K562 (cell line): ENCODE data around the gene CTSF. TPM values are rescaled to one million over a fixed set of nuclear protein-coding genes. Genes with fewer than 3 reads are reported as not detected.

Experiments
- ATAC-seq: fragments of 200-7000 bp; cut with Tn5 transposase; 3 replicates; pipeline ENCODE4 v1.9.1; 2020; ENCODE audit warnings: moderate library complexity
- BruUV-seq: library from RNA; stranded (reverse); fragments of 400-500 nt; replicated peaks from 2 replicates; lab custom pipeline; 2021; lab: Mats Ljungman, UMichigan
- CTCF ChIA-PET: fragments of 300-600 bp; formaldehyde crosslinking; extraction: SDS; loops from one replicate; lab custom pipeline; 2021; ENCODE audit warnings: low intra/inter-chr PET ratio; lab: Yijun Ruan, JAX
- POLR2A ChIA-PET: fragments of 300-600, 350-650 bp; sonication (Branson Sonifier 250); formaldehyde crosslinking; extraction: SDS; loops from one replicate; lab custom pipeline; 2021; ENCODE audit warnings: antibody characterized with exemption, inconsistent platforms; lab: Yijun Ruan, JAX
- DNase-seq, 4 experiments: peaks; one replicate each; pipeline versions ENCODE4 v3.0.0 to v3.0.0-alpha.2; 2011 to 2018; ENCODE audit warnings: low spot score in 3 of 4, mixed read lengths in 3 of 4; ENCODE audit errors: extremely low read depth in 1 of 4
- FAIRE-seq: peaks from 2 replicates; lab custom pipeline; 2011; peaks lifted over from hg19 to GRCh38; lab: Jason Lieb, UNC
- H2AFZ ChIP-seq: 2 replicates; pipeline ENCODE4 v1.6.0; 2011; ENCODE audit warnings: low read depth, low read length, control low read depth, inconsistent platforms
- H3K27ac ChIP-seq: fragments of 200-600 bp; 3 replicates; pipeline ENCODE4 v1.8.0; 2011; ENCODE audit warnings: low read depth, mild to moderate bottlenecking, control low read depth, inconsistent platforms, low read length, moderate library complexity, mixed read lengths; ENCODE audit errors: extremely low read depth
- H3K27me3 ChIP-seq, 2 experiments: fragments of 300-600 bp in 1 of 2; 2 replicates in 1 of 2; 3 replicates in 1 of 2; pipeline versions ENCODE4 v1.6.0 to v1.8.0; 2011; ENCODE audit warnings: inconsistent platforms in 2 of 2, low read length in 2 of 2, mild to moderate bottlenecking in 1 of 2, mixed read lengths in 1 of 2, moderate library complexity in 1 of 2; ENCODE audit not compliant: control insufficient read depth in 2 of 2, insufficient read depth in 2 of 2
- H3K36me3 ChIP-seq: fragments of 300-600 bp; 3 replicates; pipeline ENCODE4 v1.8.0; 2011; ENCODE audit warnings: mild to moderate bottlenecking, low read length, inconsistent platforms; ENCODE audit not compliant: control insufficient read depth, insufficient read depth
- H3K4me1 ChIP-seq, 2 experiments: fragments of 200-600 bp in 1 of 2; replicated peaks in 1 of 2; 2 replicates in 1 of 2; 3 replicates in 1 of 2; pipeline versions ENCODE4 v1.5.1 to v1.8.0; 2011; ENCODE audit warnings: inconsistent platforms in 2 of 2, low read length in 2 of 2, mild to moderate bottlenecking in 1 of 2, mixed read lengths in 1 of 2, moderate library complexity in 1 of 2; ENCODE audit not compliant: control insufficient read depth in 2 of 2, insufficient read depth in 2 of 2
- H3K4me2 ChIP-seq: 2 replicates; pipeline ENCODE4 v1.6.1; 2011; ENCODE audit warnings: low read length, control low read depth, inconsistent platforms, mixed read lengths; ENCODE audit not compliant: insufficient read depth
- H3K4me3 ChIP-seq: fragments of 200-600 bp; sonication (generic), shearing (Covaris generic); 2 replicates; pipeline ENCODE4 v1.5.1; 2016; ENCODE audit warnings: control low read depth, inconsistent platforms
- H3K79me2 ChIP-seq: fragments of 200-600 bp; 3 replicates; pipeline ENCODE4 v1.8.0; 2011; ENCODE audit warnings: low read length, inconsistent platforms; ENCODE audit not compliant: control insufficient read depth, insufficient read depth
- H3K9ac ChIP-seq, 2 experiments: 2 replicates each; pipeline versions ENCODE4 v1.6.0 to v1.6.1; 2011; ENCODE audit warnings: low read depth in 2 of 2, low read length in 2 of 2, control low read depth in 1 of 2, inconsistent platforms in 1 of 2, mild to moderate bottlenecking in 1 of 2, mixed read lengths in 1 of 2; ENCODE audit not compliant: insufficient read depth in 1 of 2
- H3K9me1 ChIP-seq: one replicate; pipeline ENCODE4 v1.6.0; 2011; ENCODE audit warnings: inconsistent platforms, mild to moderate bottlenecking, low read length, moderate library complexity; ENCODE audit not compliant: control insufficient read depth, insufficient read depth
- H3K9me3 ChIP-seq: replicated peaks from 2 replicates; pipeline ENCODE4 v1.5.1; 2011; ENCODE audit warnings: low read depth, low read length, inconsistent platforms; ENCODE audit not compliant: control insufficient read depth, insufficient read depth
- H4K20me1 ChIP-seq: replicated peaks from 2 replicates; pipeline ENCODE4 v1.6.1; 2011; ENCODE audit warnings: low read length, inconsistent platforms, mixed read lengths; ENCODE audit not compliant: control insufficient read depth, insufficient read depth
- BMI1 ChIP-seq: fragments of 150-350 bp; IDR thresholded peaks from 2 replicates; pipeline ENCODE4 v1.6.1; 2014; ENCODE audit warnings: low read length
- GATAD2A ChIP-seq: fragments of 450-650 bp; IDR thresholded peaks from 2 replicates; pipeline ENCODE4 v1.6.1; 2017
- GATAD2B ChIP-seq: fragments of 450-650 bp; IDR thresholded peaks from 2 replicates; pipeline ENCODE4 v1.6.1; 2017; ENCODE audit warnings: mild to moderate bottlenecking, borderline replicate concordance
- MCM3 ChIP-seq: fragments of 450-650 bp; IDR thresholded peaks from 2 replicates; pipeline ENCODE4 v1.6.1; 2016
- MCM5 ChIP-seq: fragments of 450-650 bp; IDR thresholded peaks from 2 replicates; pipeline ENCODE4 v1.6.1; 2016; ENCODE audit warnings: low read depth
- NCOA6 ChIP-seq: fragments of 450-650 bp; IDR thresholded peaks from 2 replicates; pipeline ENCODE4 v1.6.1; 2017; ENCODE audit warnings: mild to moderate bottlenecking
- NEUROD1 ChIP-seq: fragments of 150-350 bp; IDR thresholded peaks from 2 replicates; pipeline ENCODE4 v1.6.1; 2014; ENCODE audit warnings: borderline replicate concordance, low read length, low read depth; ENCODE audit not compliant: partially characterized antibody
- NUFIP1 ChIP-seq: fragments of 450-650 bp; IDR thresholded peaks from 2 replicates; pipeline ENCODE4 v1.6.1; 2018; ENCODE audit not compliant: partially characterized antibody
- RBM17 ChIP-seq: fragments of 200-400 bp; formaldehyde crosslinking; IDR thresholded peaks from 2 replicates; pipeline ENCODE4 v1.6.1; 2017; ENCODE audit warnings: low read depth, mild to moderate bottlenecking, low read length, borderline replicate concordance
- RFX5 ChIP-seq: IDR thresholded peaks from 2 replicates; pipeline ENCODE4 v1.6.1; 2011; ENCODE audit warnings: low read depth, mild to moderate bottlenecking, improper control_type of control experiment, low read length
- RHOXF2B ChIP-seq: fragments of 250-450 bp; sonication (Bioruptor Pico); conservative IDR thresholded peaks from 2 replicates; pipeline ENCODE4 v1.5.1; 2021
- TAF15 ChIP-seq: fragments of 200-400 bp; formaldehyde crosslinking; IDR thresholded peaks from 2 replicates; pipeline ENCODE4 v1.6.1; 2017; ENCODE audit warnings: mild to moderate bottlenecking, low read depth, low read length, moderate library complexity
- TEAD2 ChIP-seq: fragments of 450-650 bp; IDR thresholded peaks from 2 replicates; pipeline ENCODE4 v1.6.1; 2016; ENCODE audit warnings: missing genetic modification characterization, control low read depth, missing compliant biosample characterization
- ZBTB7A ChIP-seq: IDR thresholded peaks from 2 replicates; pipeline ENCODE4 v1.6.1; 2011; ENCODE audit warnings: low read depth, mild to moderate bottlenecking, low read length, moderate library complexity, borderline replicate concordance; ENCODE audit not compliant: control insufficient read depth
- ZNF124 ChIP-seq: sonication (generic); formaldehyde crosslinking; IDR thresholded peaks from 2 replicates; pipeline ENCODE4 v1.8.1; 2022; ENCODE audit warnings: missing genetic modification reagents
- ZNF764 ChIP-seq: fragments of 250-450 bp; sonication (Bioruptor Pico); IDR thresholded peaks from 2 replicates; pipeline ENCODE4 v1.4.0; 2020; ENCODE audit warnings: low read depth, mild to moderate bottlenecking, moderate library complexity
- WGBS: fragments of 100-300 bp; shearing (Covaris generic); methylation state at CpG from one replicate; pipeline ENCODE4 v1.1.6; 2016; ENCODE audit warnings: low coverage, mixed read lengths; ENCODE audit not compliant: insufficient coverage; ENCODE audit errors: missing lambda C conversion rate; 5-methylcytosine and 5-hydroxymethylcytosine counted together
- in situ Hi-C: fragments of 300-500 bp; cut with MboI; formaldehyde crosslinking; loops from 4 replicates; pipeline ENCODE4 v1.15.0; 2018; ENCODE audit warnings: inconsistent platforms, mixed read lengths
- intact Hi-C: fragments of 100-400 bp; cut with micrococcal nuclease; formaldehyde crosslinking; loops from 2 replicates; pipeline ENCODE4 v1.14.2; 2022
- polyA plus RNA-seq, 8 experiments: library from polyadenylated mRNA; depleted of rRNA in 4 of 8; stranded (reverse) in 5 of 8; unstranded in 3 of 8; fragments of >200 nt; fragmentation: Nextera tagmentation in 2 of 8; fragmentation: Illumina TruSeq in 1 of 8; extraction: Ambion mirVana in 2 of 8; extraction: Trizol in 1 of 8; gene quantifications; 2 replicates each; pipeline versions ENCODE4 v1.2.1 to v1.2.3, GENCODE V29; 2011 to 2014; ENCODE audit warnings: inconsistent platforms in 1 of 8, missing spikeins in 1 of 8
- total RNA-seq, 7 experiments: library from RNA; depleted of rRNA in 6 of 7; stranded (reverse); fragments of >200 nt in 6 of 7; fragmentation: Illumina TruSeq in 2 of 7; extraction: Trizol in 2 of 7; gene quantifications; 2 replicates each; pipeline versions ENCODE4 v1.2.1 to v1.2.3, GENCODE V29; 2011 to 2021; ENCODE audit warnings: low replicate concordance in 1 of 7
- TF ChIP-seq, protein P1 (sequence below): IDR thresholded peaks from 2 replicates; pipeline ENCODE4 v1.6.1; 2011; ENCODE audit not compliant: insufficient read length; ENCODE audit errors: extremely low read depth

Gene CTSF
- total and polyA plus RNA-seq, 9 of the 15 experiments (the other 6 are each of a cell fraction or from before 2014, with no cell fraction given): 0.41 to 10.5 (median 3.8) TPM

DNA sequence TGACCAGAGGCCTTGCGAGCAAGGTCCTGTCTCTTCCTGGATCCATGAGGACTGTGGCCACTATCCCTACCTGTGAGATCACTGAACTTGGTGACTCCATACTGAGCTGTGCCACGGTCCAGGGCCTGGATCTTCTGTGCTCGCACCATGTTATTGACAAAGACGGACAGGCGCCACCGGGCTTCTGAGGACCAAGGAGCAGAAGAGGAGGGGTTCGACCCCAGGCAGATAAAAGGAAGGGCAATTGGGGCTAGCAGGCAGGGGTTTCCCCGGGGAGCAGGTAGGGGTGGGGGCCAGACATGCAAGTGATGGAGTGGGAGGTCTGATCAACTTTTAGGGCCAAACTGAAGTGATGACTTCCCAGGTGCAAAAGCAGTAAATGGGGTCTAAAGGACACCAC is 2.2 kb downstream of the CTSF start (continued):
- TF ChIP-seq RBM17: no peak
- no peak for TF ChIP-seq RHOXF2B (CRISPR knock-in tag)

DNA sequence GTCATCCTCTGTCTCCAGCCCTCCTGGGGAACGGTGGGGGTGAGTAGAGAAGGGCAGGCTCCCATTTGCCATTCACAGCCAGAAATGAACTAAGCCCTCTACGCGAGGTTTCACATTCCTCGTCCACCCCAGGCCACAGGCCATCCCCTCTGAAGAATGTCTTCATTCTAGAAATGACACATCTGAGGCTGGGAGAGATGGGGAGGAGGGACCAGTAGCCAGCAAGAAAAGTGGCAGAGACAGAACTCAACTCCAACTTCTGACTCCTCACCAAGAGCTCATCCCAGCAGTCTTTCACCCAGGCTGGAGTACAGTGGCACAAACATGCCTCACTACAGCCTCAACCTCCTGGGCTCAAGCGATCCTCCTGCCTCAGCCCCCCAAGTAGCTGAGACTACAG is 3.4 kb downstream of the CTSF start:
- Histone ChIP-seq H3K9me3 (no peaks in the 10 kb centered on the region), H2AFZ (no peak overlapping the region), H3K4me3 (no peak overlapping the region), H3K36me3 (no peaks in the 10 kb centered on the region), H4K20me1 (no peaks in the 10 kb centered on the region), H3K27ac (no peak overlapping the region), H3K79me2 (no peaks in the 10 kb centered on the region)
- in situ Hi-C loops: loop anchor here (5.0 kb wide), 1 partner anchor 272 kb away; no protein-coding TSS in a partner anchor
- POLR2A ChIA-PET: interaction anchor here (0.9 to 1.1 kb wide), 2 partner anchors 10 to 11 kb away, joined by 3 read pairs; no protein-coding TSS in a partner anchor
- DNase-seq: no peak
- CTCF ChIA-PET: no interaction called here
- BruUV-seq: no TSS peak
- no peak for ATAC-seq
- TF ChIP-seq BMI1: no peak
- TF ChIP-seq, all 486 proteins: peak for 0
- H3K27me3 ChIP-seq: peaks cover 0 to 10% of the 10 kb centered on the region in 2 experiments; a peak in 2 of 5 replicates
- H3K9ac ChIP-seq: no peak overlapping the region; a peak in 1 of 4 replicates
- intact Hi-C loops: no loop called here
- no peak for FAIRE-seq
- H3K9me1 ChIP-seq: no peaks in the 10 kb centered on the region
- WGBS: 23% methylated on average over 4 of the region's 5 CpGs
- peaks cover 11 to 31% of the 10 kb centered on the region in 2 experiments; a peak in 4 of 5 replicates for H3K4me1 ChIP-seq
- no peak overlapping the region for H3K4me2 ChIP-seq

DNA sequence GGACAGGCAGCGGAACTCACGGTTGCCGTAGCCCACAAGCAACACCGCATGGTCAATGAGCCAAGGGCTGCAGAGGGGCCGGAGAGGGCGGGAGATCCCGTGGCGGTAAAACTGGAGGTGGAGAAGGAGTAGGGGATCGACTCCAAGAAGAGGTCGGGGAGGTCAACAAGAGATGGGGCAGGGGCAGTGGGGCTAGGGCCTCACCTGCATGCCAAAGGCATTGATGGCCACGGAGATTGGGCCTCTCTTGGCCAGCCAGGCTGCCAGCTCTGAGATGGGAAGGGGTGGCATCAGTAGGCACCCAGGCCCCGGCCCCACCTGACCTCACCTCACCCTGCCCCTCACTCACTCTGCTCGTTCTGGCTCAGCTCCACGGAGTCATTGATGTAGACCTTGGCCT is 3.9 kb downstream of the CTSF start:
- Histone ChIP-seq H4K20me1 (no peaks in the 10 kb centered on the region), H3K4me2 (no peak overlapping the region), H3K9ac (peak overlapping the region in 1 of 2 experiments; percentile 27; a peak in 1 of 4 replicates), H3K27me3 (peaks cover 0 to 10% of the 10 kb centered on the region in 2 experiments; a peak in 2 of 5 replicates), H3K9me1 (no peaks in the 10 kb centered on the region), H2AFZ (no peak overlapping the region), H3K4me1 (peaks cover 11 to 36% of the 10 kb centered on the region in 2 experiments; a peak in 4 of 5 replicates), H3K27ac (no peak overlapping the region), H3K36me3 (no peaks in the 10 kb centered on the region), H3K9me3 (no peaks in the 10 kb centered on the region), H3K79me2 (no peaks in the 10 kb centered on the region), H3K4me3 (no peak overlapping the region)
- CTCF ChIA-PET: no interaction called here
- BruUV-seq: no TSS peak
- ATAC-seq (no peak), FAIRE-seq (no peak), DNase-seq (no peak)
- in situ Hi-C loops: no loop called here
- POLR2A ChIA-PET: interaction anchor here (0.9 to 1.1 kb wide), 2 partner anchors 9 to 11 kb away, joined by 3 read pairs; no protein-coding TSS in a partner anchor
- intact Hi-C loops: no loop called here
- WGBS: 32% methylated on average over 14 of the region's 14 CpGs
- TF ChIP-seq MCM5 (no peak), GATAD2A (no peak), NCOA6 (no peak), RFX5 (no peak), NUFIP1 (no peak), NEUROD1 (no peak), TAF15 (no peak), ZNF764 (no peak), MCM3 (no peak), TEAD2 (tag) (no peak), ZNF124 (CRISPR knock-in tag) (no peak), GATAD2B (no peak), ZBTB7A (no peak)
- TF ChIP-seq, protein P1, sequence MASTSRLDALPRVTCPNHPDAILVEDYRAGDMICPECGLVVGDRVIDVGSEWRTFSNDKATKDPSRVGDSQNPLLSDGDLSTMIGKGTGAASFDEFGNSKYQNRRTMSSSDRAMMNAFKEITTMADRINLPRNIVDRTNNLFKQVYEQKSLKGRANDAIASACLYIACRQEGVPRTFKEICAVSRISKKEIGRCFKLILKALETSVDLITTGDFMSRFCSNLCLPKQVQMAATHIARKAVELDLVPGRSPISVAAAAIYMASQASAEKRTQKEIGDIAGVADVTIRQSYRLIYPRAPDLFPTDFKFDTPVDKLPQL: no peak
